Ectodermal cell (in vitro differentiated cells): ENCODE measurements around the gene FBXW4.
"Not testable (repeated sequence)": the region's sequence is repeated elsewhere in the genome, so short reads cannot be mapped to it uniquely, and the experiment has no call there.

ENCODE experiments used
- H3K27ac ChIP-seq: 2 replicates; pipeline ENCODE4 v1.7.0; 2013; ENCODE audit warnings: mild to moderate bottlenecking, low read depth, low read length; ENCODE audit not compliant: insufficient read depth, poor library complexity, severe bottlenecking
- H3K27me3 ChIP-seq: 2 replicates; pipeline ENCODE4 v1.7.0; 2013; ENCODE audit warnings: mild to moderate bottlenecking, low read length; ENCODE audit not compliant: insufficient read depth, control insufficient read depth, poor library complexity, severe bottlenecking
- H3K36me3 ChIP-seq: one replicate; pipeline ENCODE4 v1.7.0; 2013; ENCODE audit warnings: low read length; ENCODE audit not compliant: control insufficient read depth, insufficient read depth
- H3K4me1 ChIP-seq: one replicate; pipeline ENCODE4 v1.7.0; 2013; ENCODE audit warnings: low read length; ENCODE audit not compliant: control insufficient read depth, insufficient read depth
- H3K4me3 ChIP-seq: 2 replicates; pipeline ENCODE4 v1.7.0; 2013; ENCODE audit warnings: low read depth, low read length, control low read depth; ENCODE audit not compliant: insufficient read depth
- H3K9me3 ChIP-seq: 2 replicates; pipeline ENCODE4 v1.7.0; 2013; ENCODE audit warnings: mild to moderate bottlenecking, low read length, moderate library complexity; ENCODE audit not compliant: control insufficient read depth
- WGBS, 2 experiments: methylation state at CpG; one replicate each; pipeline ENCODE4 v1.1.7; 2013; ENCODE audit warnings: missing lambda C conversion rate in 2 of 2; 5-methylcytosine and 5-hydroxymethylcytosine counted together

FBXW4 gene

DNA sequence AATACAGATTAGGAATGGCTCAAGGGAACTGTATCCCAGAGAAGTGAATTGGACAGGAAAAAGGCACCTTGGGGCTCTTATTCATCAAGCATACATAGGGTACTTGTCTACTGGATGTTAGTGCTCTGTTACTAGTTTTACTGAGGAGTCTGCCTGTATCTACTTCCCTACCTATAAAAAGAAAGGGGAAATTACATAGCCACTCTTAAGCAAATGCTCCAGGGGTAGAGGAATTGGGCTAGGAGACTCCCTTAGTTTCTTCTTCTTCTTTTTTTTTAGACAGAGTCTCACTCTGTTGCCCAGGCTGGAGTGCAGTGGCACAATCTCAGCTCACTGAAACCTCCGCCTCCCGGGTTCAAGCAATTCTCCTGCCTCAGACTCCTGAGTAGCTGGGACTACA, 101.6 kb downstream of the FBXW4 start:
- not testable (repeated sequence) for H3K27ac ChIP-seq, H3K4me3 ChIP-seq, H3K9me3 ChIP-seq, H3K36me3 ChIP-seq, H3K4me1 ChIP-seq
- H3K27me3 ChIP-seq = peaks cover 46% of the 10 kb centered on the region
- WGBS, 2 experiments = 88 to 100% methylated on average over 2 of the region's 2 CpGs

- Histone ChIP-seq H3K27ac (no peak overlapping the region), H3K9me3 (no peaks in the 10 kb centered on the region), H3K4me3 (peak overlapping the region; percentile 94), H3K36me3 (no peaks in the 10 kb centered on the region), H3K4me1 (peaks cover 7% of the 10 kb centered on the region), H3K27me3 (peaks cover 4% of the 10 kb centered on the region)
- WGBS, 2 experiments = 65 to 70% methylated on average over 5 of the region's 5 CpGs
Measured at GRCh38 chr10:101588879-101589278, 106.1 kb downstream of the FBXW4 start.

- 1% methylated on average over 49 to 50 of the region's 50 CpGs for WGBS, 2 experiments
- Histone ChIP-seq H3K36me3 (no peaks in the 10 kb centered on the region), H3K27ac (no peak within 1 kb of the TSS), H3K4me3 (peak within 1 kb of the TSS; percentile 94), H3K27me3 (peaks cover 1% of the 10 kb centered on the region), H3K4me1 (peaks cover 7% of the 10 kb centered on the region), H3K9me3 (no peaks in the 10 kb centered on the region)
Measured at GRCh38 chr10:101587725-101588653, 107.0 kb downstream of the FBXW4 start, which contains the start of the genes DPCD and POLL. Gene DPCD (plus strand): TSS chr10:101588321. CDS start chr10:101588337, 16 bp downstream. Gene POLL (minus strand): TSS chr10:101588257. CDS start chr10:101587360, 897 bp downstream.

- Histone ChIP-seq H3K27me3 (no peaks in the 10 kb centered on the region), H3K4me1 (peaks cover 11% of the 10 kb centered on the region), H3K4me3 (no peak overlapping the region), H3K27ac (no peak overlapping the region), H3K36me3 (no peaks in the 10 kb centered on the region), H3K9me3 (no peaks in the 10 kb centered on the region)
- WGBS, 2 experiments = 96 to 97% methylated on average over 9 of the region's 9 CpGs
Measured at GRCh38 chr10:101585841-101586240, 109.1 kb downstream of the FBXW4 start.

GRCh38 chr10:101580486-101581399, 114.2 kb downstream of the FBXW4 start:
- H3K4me1 ChIP-seq = peaks cover 9% of the 10 kb centered on the region
- peaks cover 3% of the 10 kb centered on the region for H3K36me3 ChIP-seq
- H3K27me3 ChIP-seq = no peaks in the 10 kb centered on the region
- no peaks in the 10 kb centered on the region for H3K9me3 ChIP-seq
- no peak overlapping the region for H3K4me3 ChIP-seq
- WGBS, 2 experiments = 55 to 56% methylated on average over 10 of the region's 10 CpGs
- H3K27ac ChIP-seq = peak overlapping the region; percentile 19

DNA sequence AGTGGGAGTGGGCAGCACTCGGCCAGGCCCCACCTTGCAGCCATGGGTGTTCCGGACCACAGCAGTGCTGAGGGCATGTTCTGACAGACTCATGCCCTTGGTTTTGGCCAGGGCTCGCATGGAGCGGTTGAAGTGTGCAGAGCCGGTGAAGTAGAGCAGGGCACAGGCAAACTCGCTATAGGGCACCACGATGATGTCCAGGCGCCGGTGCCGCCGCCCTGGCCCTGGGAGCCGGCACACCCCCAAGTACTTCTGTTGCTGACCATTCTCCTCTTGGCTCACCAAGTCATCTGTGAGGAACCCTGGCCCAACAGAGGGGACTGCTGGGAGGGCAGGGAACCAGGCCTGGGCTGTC, 115.5 kb downstream of the FBXW4 start:
- Histone ChIP-seq H3K9me3 (no peaks in the 10 kb centered on the region), H3K27me3 (no peaks in the 10 kb centered on the region), H3K36me3 (peaks cover 3% of the 10 kb centered on the region), H3K27ac (no peak overlapping the region), H3K4me3 (no peak overlapping the region), H3K4me1 (peaks cover 9% of the 10 kb centered on the region)
- WGBS, 2 experiments = 96 to 99% methylated on average over 12 of the region's 12 CpGs

- peaks cover 3% of the 10 kb centered on the region for H3K36me3 ChIP-seq
- 94 to 95% methylated on average over 13 of the region's 13 CpGs for WGBS, 2 experiments
- H3K27me3 ChIP-seq = no peaks in the 10 kb centered on the region
- no peaks in the 10 kb centered on the region for H3K9me3 ChIP-seq
- no peak overlapping the region for H3K27ac ChIP-seq
- peaks cover 9% of the 10 kb centered on the region for H3K4me1 ChIP-seq
- no peak overlapping the region for H3K4me3 ChIP-seq
Measured at GRCh38 chr10:101578803-101579515, 116.0 kb downstream of the FBXW4 start.

- Histone ChIP-seq H3K4me3 (no peak overlapping the region), H3K36me3 (peaks cover 3% of the 10 kb centered on the region), H3K9me3 (no peaks in the 10 kb centered on the region), H3K27ac (no peak overlapping the region), H3K4me1 (peaks cover 9% of the 10 kb centered on the region), H3K27me3 (no peaks in the 10 kb centered on the region)
- 90 to 92% methylated on average over 5 of the region's 5 CpGs for WGBS, 2 experiments
Measured at GRCh38 chr10:101578192-101578591, 116.8 kb downstream of the FBXW4 start.

DNA sequence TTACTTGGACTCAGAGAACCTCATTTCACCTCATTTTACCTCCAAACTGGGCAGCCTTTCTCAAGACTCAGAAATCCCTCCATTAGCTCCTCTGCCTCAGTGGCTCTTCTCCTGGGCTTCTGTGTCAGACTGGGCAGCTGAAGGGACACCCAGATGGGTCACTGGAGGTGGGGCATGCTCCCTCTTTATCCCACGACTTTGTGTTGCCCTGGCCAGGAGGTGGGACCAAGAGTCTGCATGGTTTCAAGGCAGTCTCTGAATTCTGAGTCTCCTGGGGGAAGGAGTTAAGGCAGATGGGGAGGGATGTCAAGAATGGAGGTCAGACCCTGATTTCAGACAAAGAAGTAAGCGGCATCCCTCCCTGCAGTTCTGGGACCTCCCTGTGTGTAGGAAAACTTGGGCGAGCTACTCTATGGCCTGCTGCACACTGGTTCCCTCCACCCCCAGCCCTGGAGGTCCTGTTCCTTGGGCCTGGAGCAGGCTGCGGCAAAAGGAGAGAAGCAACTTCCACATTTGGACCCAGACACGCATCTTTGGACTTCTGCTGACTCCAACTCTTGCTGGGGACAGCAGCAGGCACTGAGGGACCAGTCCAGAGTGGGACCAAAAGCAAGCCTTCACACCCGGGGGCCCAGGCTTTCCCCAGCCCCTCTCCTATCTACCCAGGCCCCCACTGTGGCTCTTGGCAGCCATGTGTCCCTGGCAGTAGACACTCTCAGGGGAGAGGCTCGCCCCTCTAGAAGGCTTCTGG, 117.7 kb downstream of the FBXW4 start:
- H3K27me3 ChIP-seq = peaks cover 6% of the 10 kb centered on the region
- H3K36me3 ChIP-seq = peaks cover 3% of the 10 kb centered on the region
- peaks cover 9% of the 10 kb centered on the region for H3K4me1 ChIP-seq
- no peak overlapping the region for H3K27ac ChIP-seq
- no peak overlapping the region for H3K4me3 ChIP-seq
- H3K9me3 ChIP-seq = no peaks in the 10 kb centered on the region
- 92% methylated on average over 7 of the region's 7 CpGs for WGBS, 2 experiments
